Measurements from ENCODE around the gene SLC24A4. TPM values are rescaled to one million over a fixed set of nuclear protein-coding genes. Genes with fewer than 3 reads are reported as not detected.
A peak's percentile ranks its signal among the peaks of the same experiment; 100 is the strongest.

SLC24A4 gene
- total RNA-seq, 1 donor from 2014 or later = 0.34 TPM

DNA sequence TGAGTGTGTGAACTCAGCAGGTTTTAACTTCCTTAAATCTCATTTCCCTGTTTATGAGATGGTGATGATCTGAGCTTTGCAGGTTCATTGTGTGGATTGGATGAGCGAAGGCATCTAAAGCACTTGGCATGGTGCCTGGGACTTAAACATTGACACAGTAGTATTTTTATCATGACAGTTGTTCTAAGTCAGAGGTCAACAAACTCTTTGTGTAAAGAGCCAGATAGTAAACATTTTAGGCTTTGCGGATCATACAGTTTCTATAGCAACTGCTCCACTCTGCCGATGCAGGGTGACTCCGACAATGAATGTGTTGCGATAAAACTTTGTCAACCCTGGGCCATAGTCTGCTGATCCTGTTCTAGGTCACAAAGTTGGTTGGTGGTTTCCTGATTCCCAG lies 25.2 kb downstream of the SLC24A4 start:
- DNase-seq = no peak
- Mint-ChIP-seq H3K27me3 (ENCODE audit: unreplicated experiment) (no peaks in the 10 kb centered on the region), H3K4me3 (ENCODE audit: unreplicated experiment) (no peak overlapping the region), H3K27ac (ENCODE audit: unreplicated experiment) (no peak overlapping the region), H3K9me3 (ENCODE audit: unreplicated experiment) (peaks cover 3% of the 10 kb centered on the region), H3K4me1 (ENCODE audit: low read depth, unreplicated experiment) (peaks cover 2% of the 10 kb centered on the region), H3K36me3 (ENCODE audit: unreplicated experiment) (peaks cover 6% of the 10 kb centered on the region)
- no peak for TF ChIP-seq CTCF (IDR thresholded peaks at IDR 0.05; ENCODE audit: partially characterized antibody, unreplicated experiment)

- Mint-ChIP-seq H3K4me3 (ENCODE audit: unreplicated experiment) (no peak overlapping the region), H3K27me3 (ENCODE audit: unreplicated experiment) (no peaks in the 10 kb centered on the region), H3K4me1 (ENCODE audit: low read depth, unreplicated experiment) (no peaks in the 10 kb centered on the region), H3K36me3 (ENCODE audit: unreplicated experiment) (no peaks in the 10 kb centered on the region), H3K9me3 (ENCODE audit: unreplicated experiment) (no peaks in the 10 kb centered on the region), H3K27ac (ENCODE audit: unreplicated experiment) (no peak overlapping the region)
- DNase-seq = no peak
- TF ChIP-seq CTCF (IDR thresholded peaks at IDR 0.05; ENCODE audit: partially characterized antibody, unreplicated experiment) = no peak
Observed at GRCh38 chr14:92351750-92352149, 28.8 kb downstream of the SLC24A4 start.

DNA sequence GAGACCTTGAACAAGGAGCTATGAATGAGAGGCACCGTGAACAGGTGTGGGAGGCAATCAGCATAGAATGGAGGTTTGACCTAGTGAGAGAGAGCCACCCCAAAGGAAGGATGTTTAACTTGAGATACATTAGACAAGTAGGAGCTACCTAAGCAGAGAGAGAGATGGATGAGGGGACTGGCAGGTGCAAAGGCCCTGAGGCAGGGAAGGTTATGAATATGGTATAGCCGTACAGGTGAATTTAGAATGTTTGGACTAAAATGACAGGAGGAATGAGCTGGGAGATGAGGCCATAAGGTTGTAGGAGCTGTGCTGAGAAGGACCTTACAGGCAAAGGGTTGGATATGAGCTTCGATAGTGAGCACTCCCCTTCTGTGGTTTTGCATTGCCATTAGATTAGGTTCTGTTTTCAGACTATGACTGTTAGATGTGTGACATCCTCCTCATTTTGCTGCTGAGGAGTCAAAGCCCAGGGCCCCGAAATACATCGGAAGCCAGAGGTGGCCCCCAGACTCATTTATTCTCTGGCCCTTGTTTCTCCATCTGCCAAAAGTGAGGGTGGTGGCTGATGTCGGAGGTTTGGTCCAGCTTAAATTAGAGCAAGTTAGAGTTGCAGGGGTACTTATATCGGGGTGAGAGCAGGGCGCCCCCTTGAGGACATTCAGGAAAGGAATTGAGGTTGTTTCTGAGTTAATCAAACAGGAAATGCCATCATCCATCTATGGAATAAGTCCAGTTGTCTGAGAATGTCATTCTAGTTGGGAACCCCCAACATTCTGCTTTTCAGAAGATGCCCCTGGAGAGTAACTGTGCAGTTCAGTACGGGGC lies 29.4 kb downstream of the SLC24A4 start:
- DNase-seq = no peak
- H3K4me1 Mint-ChIP-seq (ENCODE audit: low read depth, unreplicated experiment) = no peaks in the 10 kb centered on the region

DNA sequence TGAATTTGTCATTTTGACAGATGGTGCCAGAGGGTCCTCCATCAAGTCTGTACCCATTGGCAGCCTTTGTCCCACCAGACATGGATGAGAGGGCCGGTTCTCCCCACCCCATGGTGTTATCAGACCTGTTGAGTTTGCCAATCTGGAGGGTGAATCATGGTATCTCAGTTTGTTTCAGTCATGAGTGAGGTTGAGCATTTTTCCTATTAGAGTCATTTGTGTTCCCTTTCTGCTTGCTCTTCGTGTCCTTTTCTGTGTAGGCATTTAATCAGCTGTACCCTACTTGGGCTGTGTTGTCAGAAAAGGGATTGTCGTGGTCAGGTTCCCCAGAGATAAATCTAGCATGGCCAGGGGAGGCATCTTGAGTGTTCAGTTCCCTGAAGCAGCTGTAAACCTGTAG lies 30.5 kb downstream of the SLC24A4 start:
- DNase-seq = no peak
- Mint-ChIP-seq H3K27ac (ENCODE audit: unreplicated experiment) (no peak overlapping the region), H3K4me3 (ENCODE audit: unreplicated experiment) (no peak overlapping the region), H3K9me3 (ENCODE audit: unreplicated experiment) (no peaks in the 10 kb centered on the region), H3K4me1 (ENCODE audit: low read depth, unreplicated experiment) (no peaks in the 10 kb centered on the region), H3K36me3 (ENCODE audit: unreplicated experiment) (no peaks in the 10 kb centered on the region), H3K27me3 (ENCODE audit: unreplicated experiment) (no peaks in the 10 kb centered on the region)
- TF ChIP-seq CTCF (IDR thresholded peaks at IDR 0.05; ENCODE audit: partially characterized antibody, unreplicated experiment) = no peak

More for the DNA sequence above, 29.4 kb downstream of the SLC24A4 start:
- Mint-ChIP-seq H3K4me3 (ENCODE audit: unreplicated experiment) (no peak overlapping the region), H3K27me3 (ENCODE audit: unreplicated experiment) (no peaks in the 10 kb centered on the region), H3K27ac (ENCODE audit: unreplicated experiment) (no peak overlapping the region), H3K9me3 (ENCODE audit: unreplicated experiment) (no peaks in the 10 kb centered on the region), H3K36me3 (ENCODE audit: unreplicated experiment) (no peaks in the 10 kb centered on the region)
- TF ChIP-seq CTCF (IDR thresholded peaks at IDR 0.05; ENCODE audit: partially characterized antibody, unreplicated experiment) = peak; percentile 60

DNA sequence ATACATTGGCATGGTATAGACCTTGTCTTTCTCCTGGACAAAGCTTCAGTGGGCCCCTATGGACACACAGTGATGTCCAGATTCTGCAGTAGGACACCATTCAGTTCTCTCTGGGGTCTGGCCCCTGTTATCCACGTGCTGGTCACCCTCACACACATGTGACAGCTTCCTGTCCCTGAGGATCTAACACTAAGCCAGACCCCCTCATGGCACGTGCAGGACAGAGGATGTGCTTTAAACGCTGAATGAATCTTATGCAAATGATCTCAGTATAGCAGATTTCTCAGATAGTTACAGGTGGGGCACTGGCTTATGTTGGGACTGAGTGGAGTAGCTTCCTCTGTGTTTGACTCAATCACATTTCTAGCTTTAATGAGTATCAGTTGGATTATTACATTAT lies 33.7 kb downstream of the SLC24A4 start:
- no peak for DNase-seq
- H3K36me3 Mint-ChIP-seq (ENCODE audit: unreplicated experiment) = no peaks in the 10 kb centered on the region
- H3K27me3 Mint-ChIP-seq (ENCODE audit: unreplicated experiment) = peaks cover under 1% of the 10 kb centered on the region

More for the DNA sequence above, 33.7 kb downstream of the SLC24A4 start:
- Mint-ChIP-seq H3K27ac (ENCODE audit: unreplicated experiment) (no peak overlapping the region), H3K4me1 (ENCODE audit: low read depth, unreplicated experiment) (no peaks in the 10 kb centered on the region), H3K9me3 (ENCODE audit: unreplicated experiment) (peaks cover 5% of the 10 kb centered on the region), H3K4me3 (ENCODE audit: unreplicated experiment) (no peak overlapping the region)
- no peak for TF ChIP-seq CTCF (IDR thresholded peaks at IDR 0.05; ENCODE audit: partially characterized antibody, unreplicated experiment)

All from glutamatergic neuron (in vitro differentiated cells).